Activated T-helper 2 cell treated with anti-CD3 and anti-CD28 coated beads, Interferon-gamma antibody, Interleukin-2, Interleukin-4, amounts not matched to agents 10 μg/mL and 5 μg/mL and 100 μg/mL, durations not matched to agents 14 hours and 24 hours and 36 hours (primary cell): ENCODE results near the gene TSPEAR. TPM values are rescaled to one million over a fixed set of nuclear protein-coding genes. Genes with fewer than 3 reads are reported as not detected.

Experiments
- DNase-seq: peaks from one replicate; pipeline ENCODE4 v3.0.0; 2021; ENCODE audit warnings: low spot score
- H3K27ac Mint-ChIP-seq: one replicate; pipeline ENCODE4 v1.8.0; 2021; ENCODE audit warnings: mixed read lengths
- H3K27me3 Mint-ChIP-seq: one replicate; pipeline ENCODE4 v1.8.0; 2021; ENCODE audit warnings: low read depth, mixed read lengths
- H3K36me3 Mint-ChIP-seq: one replicate; pipeline ENCODE4 v1.8.0; 2021; ENCODE audit warnings: low read depth, mixed read lengths
- H3K4me1 Mint-ChIP-seq: one replicate; pipeline ENCODE4 v1.8.0; 2021; ENCODE audit warnings: low read depth, mixed read lengths
- H3K4me3 Mint-ChIP-seq: one replicate; pipeline ENCODE4 v1.8.0; 2021; ENCODE audit warnings: low read depth, mild to moderate bottlenecking, moderate library complexity, mixed read lengths
- H3K9me3 Mint-ChIP-seq: one replicate; pipeline ENCODE4 v1.8.0; 2021; ENCODE audit warnings: mixed read lengths
- intact Hi-C: fragments of 100-400 bp; cut with micrococcal nuclease; formaldehyde crosslinking; loops from one replicate; pipeline ENCODE4 v1.15.1; 2023
- total RNA-seq: library from RNA; stranded (reverse); gene quantifications from 2 replicates; pipeline ENCODE4 v1.2.3, GENCODE V29; 2022

TSPEAR gene
- total RNA-seq, 1 donor from 2014 or later = not detected

- H3K4me3 Mint-ChIP-seq = no peak overlapping the region
- H3K9me3 Mint-ChIP-seq = no peaks in the 10 kb centered on the region
- DNase-seq = no peak
Observed at GRCh38 chr21:44751186-44751798, 39.9 kb upstream of the TSPEAR start.

GRCh38 chr21:44750675-44751025 lies 39.3 kb upstream of the TSPEAR start:
- intact Hi-C loops = no loop called here
- no peak overlapping the region for H3K27ac Mint-ChIP-seq
- no peak for DNase-seq
- H3K36me3 Mint-ChIP-seq = no peaks in the 10 kb centered on the region
- H3K4me3 Mint-ChIP-seq = no peak overlapping the region
- peaks cover 2% of the 10 kb centered on the region for H3K27me3 Mint-ChIP-seq
- no peaks in the 10 kb centered on the region for H3K9me3 Mint-ChIP-seq
- no peaks in the 10 kb centered on the region for H3K4me1 Mint-ChIP-seq

More at GRCh38 chr21:44751186-44751798, 39.9 kb upstream of the TSPEAR start:
- Mint-ChIP-seq H3K4me1 (no peaks in the 10 kb centered on the region), H3K27ac (no peak overlapping the region), H3K27me3 (peaks cover 2% of the 10 kb centered on the region), H3K36me3 (no peaks in the 10 kb centered on the region)
- intact Hi-C loops = no loop called here

- Mint-ChIP-seq H3K27me3 (peaks cover 2% of the 10 kb centered on the region), H3K4me1 (no peaks in the 10 kb centered on the region), H3K4me3 (no peak overlapping the region), H3K27ac (no peak overlapping the region), H3K9me3 (no peaks in the 10 kb centered on the region), H3K36me3 (no peaks in the 10 kb centered on the region)
- intact Hi-C loops = no loop called here
- no peak for DNase-seq
Observed at GRCh38 chr21:44749759-44750674, 38.6 kb upstream of the TSPEAR start.

GRCh38 chr21:44749116-44749758 lies 37.9 kb upstream of the TSPEAR start:
- Mint-ChIP-seq H3K27me3 (peaks cover 2% of the 10 kb centered on the region), H3K27ac (no peak overlapping the region), H3K4me1 (no peaks in the 10 kb centered on the region), H3K36me3 (no peaks in the 10 kb centered on the region), H3K4me3 (no peak overlapping the region), H3K9me3 (no peaks in the 10 kb centered on the region)
- DNase-seq = no peak
- intact Hi-C loops = no loop called here

- intact Hi-C loops = no loop called here
- H3K4me1 Mint-ChIP-seq = no peaks in the 10 kb centered on the region
- no peak for DNase-seq
Observed at GRCh38 chr21:44748621-44749020, 37.2 kb upstream of the TSPEAR start.

GRCh38 chr21:44742418-44743153 lies 31.2 kb upstream of the TSPEAR start:
- DNase-seq = no peak
- intact Hi-C loops = no loop called here
- Mint-ChIP-seq H3K36me3 (no peaks in the 10 kb centered on the region), H3K4me1 (no peaks in the 10 kb centered on the region), H3K4me3 (no peak overlapping the region), H3K27ac (no peak overlapping the region), H3K27me3 (peaks cover 5% of the 10 kb centered on the region), H3K9me3 (no peaks in the 10 kb centered on the region)

More at GRCh38 chr21:44748621-44749020, 37.2 kb upstream of the TSPEAR start:
- no peak overlapping the region for H3K4me3 Mint-ChIP-seq
- peaks cover 2% of the 10 kb centered on the region for H3K27me3 Mint-ChIP-seq
- H3K9me3 Mint-ChIP-seq = no peaks in the 10 kb centered on the region
- H3K27ac Mint-ChIP-seq = no peak overlapping the region
- no peaks in the 10 kb centered on the region for H3K36me3 Mint-ChIP-seq

GRCh38 chr21:44741921-44742320 lies 30.5 kb upstream of the TSPEAR start:
- H3K9me3 Mint-ChIP-seq = no peaks in the 10 kb centered on the region
- H3K27me3 Mint-ChIP-seq = peaks cover 10% of the 10 kb centered on the region
- no peak overlapping the region for H3K4me3 Mint-ChIP-seq
- no peak for DNase-seq
- intact Hi-C loops = no loop called here
- H3K4me1 Mint-ChIP-seq = no peaks in the 10 kb centered on the region
- no peak overlapping the region for H3K27ac Mint-ChIP-seq
- H3K36me3 Mint-ChIP-seq = no peaks in the 10 kb centered on the region

GRCh38 chr21:44740742-44741141 lies 29.4 kb upstream of the TSPEAR start:
- Mint-ChIP-seq H3K9me3 (no peaks in the 10 kb centered on the region), H3K36me3 (no peaks in the 10 kb centered on the region), H3K27ac (no peak overlapping the region), H3K4me1 (no peaks in the 10 kb centered on the region), H3K27me3 (peaks cover 10% of the 10 kb centered on the region), H3K4me3 (no peak overlapping the region)
- intact Hi-C loops = no loop called here
- no peak for DNase-seq

GRCh38 chr21:44739316-44739715 lies 27.9 kb upstream of the TSPEAR start:
- intact Hi-C loops = no loop called here
- H3K4me1 Mint-ChIP-seq = no peaks in the 10 kb centered on the region
- no peak overlapping the region for H3K4me3 Mint-ChIP-seq
- no peak for DNase-seq
- no peaks in the 10 kb centered on the region for H3K36me3 Mint-ChIP-seq
- no peaks in the 10 kb centered on the region for H3K9me3 Mint-ChIP-seq
- peaks cover 10% of the 10 kb centered on the region for H3K27me3 Mint-ChIP-seq
- H3K27ac Mint-ChIP-seq = no peak overlapping the region

GRCh38 chr21:44738621-44739020 lies 27.2 kb upstream of the TSPEAR start:
- Mint-ChIP-seq H3K36me3 (no peaks in the 10 kb centered on the region), H3K27ac (no peak overlapping the region), H3K27me3 (peaks cover 10% of the 10 kb centered on the region), H3K4me3 (no peak overlapping the region), H3K9me3 (no peaks in the 10 kb centered on the region), H3K4me1 (no peaks in the 10 kb centered on the region)
- DNase-seq = no peak
- intact Hi-C loops = no loop called here

- intact Hi-C loops = no loop called here
- Mint-ChIP-seq H3K4me3 (no peak overlapping the region), H3K36me3 (no peaks in the 10 kb centered on the region), H3K4me1 (no peaks in the 10 kb centered on the region), H3K9me3 (no peaks in the 10 kb centered on the region), H3K27me3 (peaks cover 7% of the 10 kb centered on the region), H3K27ac (no peak overlapping the region)
- no peak for DNase-seq
Observed at GRCh38 chr21:44737706-44738354, 26.5 kb upstream of the TSPEAR start.

GRCh38 chr21:44736291-44737004 lies 25.1 kb upstream of the TSPEAR start:
- Mint-ChIP-seq H3K27ac (no peak overlapping the region), H3K9me3 (no peaks in the 10 kb centered on the region), H3K27me3 (peaks cover 7% of the 10 kb centered on the region), H3K36me3 (no peaks in the 10 kb centered on the region), H3K4me1 (no peaks in the 10 kb centered on the region), H3K4me3 (no peak overlapping the region)
- no peak for DNase-seq
- intact Hi-C loops = no loop called here
